Measurements from ENCODE around the gene SIPA1. TPM values are rescaled to one million over a fixed set of nuclear protein-coding genes. Genes with fewer than 3 reads are reported as not detected.

The SIPA1 gene
- total RNA-seq, 2 donors from 2014 or later, result 62.9 to 64.2 TPM

DNA sequence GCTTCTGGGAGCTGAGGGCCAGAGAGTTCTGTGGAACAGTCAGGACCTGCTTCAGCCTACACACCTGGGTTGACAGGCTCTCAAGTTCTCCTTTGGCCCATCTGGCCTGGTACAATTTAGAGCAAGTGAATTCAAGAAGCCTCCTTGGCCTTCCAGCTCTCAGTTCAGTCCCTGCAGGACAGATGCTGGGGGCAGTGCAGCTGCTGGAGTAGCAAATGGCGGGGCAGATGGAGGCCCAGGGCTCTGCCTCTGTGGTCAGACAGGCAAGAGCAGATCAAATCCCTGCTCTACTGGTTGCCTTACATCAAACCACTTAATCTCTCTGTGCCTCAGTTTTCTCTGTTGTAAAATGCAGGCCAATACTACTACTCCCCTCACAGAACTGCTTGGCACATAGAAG lies 33.6 kb upstream of the SIPA1 start:
- intact Hi-C loops (cut with DNase I), result no loop called here

DNA sequence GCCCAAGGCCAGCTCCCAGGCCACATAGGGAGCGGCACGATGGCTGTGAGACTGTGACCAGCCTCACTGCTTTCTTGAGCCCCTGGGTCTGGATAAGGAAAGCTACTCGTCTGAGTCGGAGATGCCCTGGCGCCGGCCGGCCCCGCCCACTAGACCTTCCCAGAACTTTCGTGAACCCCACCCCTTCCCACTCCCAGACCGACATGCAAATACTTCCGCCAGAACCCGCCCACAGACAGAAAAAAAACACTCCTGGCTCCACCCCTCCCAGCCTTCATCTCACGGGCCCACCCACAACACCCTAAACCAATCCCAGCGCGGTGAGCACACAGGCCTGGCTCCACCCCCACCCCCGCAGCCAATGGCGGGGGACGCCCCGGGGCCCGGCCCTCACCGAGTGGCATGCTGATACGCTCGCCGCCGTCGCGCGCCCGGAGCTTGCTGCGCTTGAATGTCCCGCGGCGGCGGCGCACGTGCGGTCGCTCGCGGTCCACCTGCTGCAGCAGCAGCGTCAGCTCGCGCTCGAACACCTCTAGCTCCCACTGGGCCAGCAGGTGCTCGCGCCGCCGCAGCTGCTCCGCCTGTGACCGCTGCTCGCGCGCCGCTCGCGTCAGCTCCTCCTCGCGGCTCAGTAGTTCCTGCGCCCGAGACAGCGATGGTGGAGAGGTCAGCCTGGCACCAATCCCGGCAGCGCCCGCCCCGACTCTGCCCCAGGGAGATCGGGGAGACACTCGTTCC lies 30.9 kb upstream of the SIPA1 start:
- intact Hi-C loops (cut with DNase I), result no loop called here
- DNase-seq (ENCODE audit: low spot score), result peak; percentile 97

More for the DNA sequence above, 33.6 kb upstream of the SIPA1 start:
- DNase-seq (ENCODE audit: low spot score), result no peak

DNA sequence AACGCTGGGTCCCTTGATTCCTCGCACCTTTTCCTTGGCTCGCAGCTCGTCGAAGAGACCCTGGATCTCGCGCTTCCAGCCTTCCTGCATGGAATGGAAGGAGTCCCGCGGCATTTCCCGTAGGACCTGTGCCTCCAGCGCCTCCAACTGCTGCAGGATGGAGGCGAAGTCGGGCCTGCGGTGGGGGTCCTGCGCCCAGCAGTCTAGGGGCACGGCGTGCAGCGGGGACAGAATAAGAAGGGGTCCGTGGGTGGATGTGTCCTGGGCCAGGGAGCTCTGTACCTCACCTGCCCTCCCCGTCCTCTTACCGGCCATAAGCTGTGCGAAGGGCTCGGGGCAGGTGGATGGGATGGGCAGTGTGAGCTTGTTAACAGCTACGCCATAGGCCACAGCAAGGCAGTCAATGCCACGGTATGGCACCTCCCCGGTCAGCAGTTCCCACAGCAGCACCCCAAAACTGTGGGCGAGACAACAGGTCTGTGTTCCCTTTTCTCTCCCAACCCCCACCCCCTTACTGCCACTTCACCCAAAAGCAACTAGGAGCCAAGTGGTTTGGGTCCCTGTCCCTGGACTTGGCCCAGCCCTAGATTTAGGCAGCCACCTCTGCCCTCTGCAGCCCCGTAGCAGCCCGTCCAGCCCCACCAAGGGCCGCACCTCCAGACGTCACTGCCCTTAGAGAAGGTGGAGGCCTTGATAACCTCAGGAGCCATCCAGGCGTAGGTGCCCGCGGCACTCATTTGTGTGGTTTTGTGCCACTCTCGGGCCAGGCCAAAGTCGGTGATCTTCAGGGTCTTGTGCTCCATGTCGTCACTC lies 30.1 kb upstream of the SIPA1 start:
- intact Hi-C loops (cut with DNase I), result no loop called here
- DNase-seq (ENCODE audit: low spot score), result no peak

DNA sequence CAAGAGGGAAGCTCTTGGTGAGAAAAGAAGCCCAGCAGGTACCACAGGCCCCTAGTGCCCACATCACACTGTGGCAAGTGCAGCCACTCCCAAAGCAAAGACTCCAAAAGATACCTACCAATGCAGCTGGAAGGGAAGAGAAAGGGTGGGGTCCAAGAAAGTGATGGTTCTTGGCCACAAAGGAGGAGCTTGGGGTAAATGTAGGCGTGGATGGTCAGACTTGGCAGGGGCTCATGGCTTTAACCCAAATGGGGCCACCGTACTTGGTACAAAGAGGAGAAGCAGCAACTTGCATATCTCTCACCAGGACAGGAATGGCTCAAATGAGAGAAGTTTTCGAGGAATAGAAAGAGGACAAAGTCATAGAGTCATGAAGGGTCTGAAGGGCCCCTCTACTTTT lies 28.7 kb upstream of the SIPA1 start:
- DNase-seq (ENCODE audit: low spot score), result no peak
- intact Hi-C loops (cut with DNase I), result no loop called here

DNA sequence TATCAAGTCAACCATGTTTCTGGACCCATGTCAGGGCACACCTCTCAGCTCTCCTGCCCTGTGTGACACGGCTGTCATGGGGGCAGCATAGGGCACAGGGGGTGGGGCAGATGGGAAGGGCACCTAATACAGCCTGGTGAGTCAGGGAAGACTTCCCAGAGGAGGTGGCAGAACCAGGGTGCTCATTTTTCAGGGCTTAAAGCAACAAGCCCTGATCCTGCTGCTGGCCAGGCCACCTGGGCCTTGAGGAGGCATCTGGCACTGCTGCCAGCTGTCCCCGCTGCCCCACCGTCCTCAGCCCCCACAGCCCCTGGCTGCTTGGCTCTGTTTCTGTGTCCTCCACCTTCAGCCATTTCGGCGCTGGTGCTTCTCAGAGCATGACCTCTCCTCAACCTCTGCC lies 28.2 kb upstream of the SIPA1 start:
- intact Hi-C loops (cut with DNase I), result loop anchor here in 1 of 2 donors (5.0 kb wide), 1 partner anchor 32 kb away; the partner anchor contains the start of gene EHBP1L1
- DNase-seq (ENCODE audit: low spot score), result no peak

DNA sequence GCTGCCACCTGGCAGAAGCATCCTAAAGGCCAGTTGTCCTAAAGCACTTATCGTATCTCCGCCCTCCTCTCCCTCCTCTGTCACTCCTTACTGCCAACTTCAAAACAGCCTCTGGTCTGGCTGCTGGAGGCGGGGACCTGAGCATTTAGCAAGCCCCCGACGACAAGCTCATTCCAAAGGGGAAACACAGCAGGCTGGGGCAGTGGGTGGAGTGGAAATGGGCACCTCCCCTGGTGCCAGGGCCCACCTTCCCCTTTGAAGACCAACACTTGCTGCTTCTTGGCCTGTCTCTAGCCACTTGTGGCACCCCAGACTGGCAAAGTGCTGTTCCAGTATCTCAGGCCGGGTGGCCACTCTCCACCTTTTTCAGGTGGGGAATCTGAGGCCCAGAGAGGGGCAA lies 27.5 kb upstream of the SIPA1 start:
- intact Hi-C loops (cut with DNase I), result loop anchor here in 1 of 2 donors (5.0 kb wide), 1 partner anchor 33 kb away; the partner anchor contains the start of gene EHBP1L1
- DNase-seq (ENCODE audit: low spot score), result no peak

DNA sequence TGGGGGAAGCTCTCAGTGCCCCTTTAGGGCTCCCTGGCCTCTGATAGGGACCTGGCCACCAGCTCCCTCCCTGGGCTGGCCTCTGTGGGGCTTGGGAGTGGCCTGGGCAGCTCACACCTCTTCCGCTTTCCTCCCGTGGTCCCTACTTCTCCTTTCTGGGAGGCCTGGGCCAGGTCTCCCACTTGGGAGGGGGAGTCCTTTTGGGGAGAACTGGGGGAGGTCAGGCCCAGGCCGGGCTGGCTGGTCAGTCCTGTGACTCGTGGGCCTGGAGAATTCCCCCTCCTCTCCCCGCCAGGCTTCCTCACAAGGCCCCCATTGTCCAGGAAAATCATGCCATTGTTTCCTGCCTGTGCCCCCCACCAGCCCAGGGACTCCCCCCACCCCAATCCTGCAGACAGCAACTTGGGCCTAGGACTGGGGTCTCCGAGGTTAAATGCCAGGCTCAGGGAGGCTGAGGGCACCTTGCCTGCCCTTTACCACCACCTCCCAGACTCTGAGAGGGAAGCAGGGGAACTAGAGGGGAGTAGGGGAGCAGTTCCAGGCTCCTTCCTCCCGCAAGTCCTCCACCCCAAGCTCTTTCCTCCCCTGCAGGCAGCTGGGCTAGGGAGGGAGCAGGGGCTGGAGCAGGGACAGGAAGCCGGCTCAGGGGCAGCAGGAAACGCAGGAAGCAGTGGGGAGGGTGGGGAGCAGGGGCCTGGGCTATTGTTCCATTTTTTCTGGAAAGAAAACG lies 26.7 kb upstream of the SIPA1 start:
- peak; percentile 88 for DNase-seq (ENCODE audit: low spot score)
- intact Hi-C loops (cut with DNase I), result loop anchor here in 1 of 2 donors (5.0 kb wide), 1 partner anchor 34 kb away; the partner anchor contains the start of gene EHBP1L1

DNA sequence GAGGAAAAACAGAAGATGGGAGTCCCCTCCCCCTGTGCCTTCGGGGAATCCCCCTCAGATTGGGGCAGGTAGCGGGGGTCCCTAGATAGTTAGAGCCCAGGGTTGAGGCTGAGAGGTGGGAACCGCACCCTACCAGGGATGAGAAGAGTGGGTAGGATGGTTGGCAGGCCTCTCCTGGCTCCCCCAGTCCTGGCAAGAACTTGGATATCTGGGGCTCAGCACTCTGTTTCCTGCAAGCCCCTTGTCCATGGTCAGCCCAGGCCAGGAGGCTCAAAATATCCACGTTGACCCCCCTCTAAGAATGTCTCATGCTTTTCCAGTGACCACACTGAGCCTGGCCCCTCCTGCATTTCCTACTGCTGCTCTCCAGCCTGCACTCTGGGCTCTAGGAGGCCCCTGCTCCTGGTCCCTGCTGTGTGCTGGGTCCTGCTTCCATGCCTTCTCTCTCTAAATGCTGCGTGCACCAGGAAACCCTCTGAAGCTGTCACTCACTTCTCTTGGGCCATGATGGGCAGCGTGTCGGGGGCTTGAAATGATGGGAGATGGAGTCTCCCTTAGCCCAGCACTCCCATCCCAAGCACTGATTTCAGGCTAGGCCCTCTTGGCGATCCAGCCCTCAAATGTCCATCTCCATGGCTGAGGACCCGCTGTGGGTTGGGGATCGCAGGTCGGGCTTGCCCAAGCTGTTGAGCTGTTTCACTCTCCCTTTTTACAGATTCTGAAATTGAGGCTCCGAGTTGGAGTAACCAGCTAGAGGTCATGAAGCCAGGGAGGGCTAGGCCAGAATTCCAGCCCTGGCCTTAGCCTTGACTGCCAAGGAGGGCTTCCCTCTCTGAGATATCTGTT lies 25.9 kb upstream of the SIPA1 start:
- intact Hi-C loops (cut with DNase I), result loop anchor here in 1 of 2 donors (5.0 kb wide), 1 partner anchor 35 kb away; the partner anchor contains the start of gene EHBP1L1
- DNase-seq (ENCODE audit: low spot score), result no peak

DNA sequence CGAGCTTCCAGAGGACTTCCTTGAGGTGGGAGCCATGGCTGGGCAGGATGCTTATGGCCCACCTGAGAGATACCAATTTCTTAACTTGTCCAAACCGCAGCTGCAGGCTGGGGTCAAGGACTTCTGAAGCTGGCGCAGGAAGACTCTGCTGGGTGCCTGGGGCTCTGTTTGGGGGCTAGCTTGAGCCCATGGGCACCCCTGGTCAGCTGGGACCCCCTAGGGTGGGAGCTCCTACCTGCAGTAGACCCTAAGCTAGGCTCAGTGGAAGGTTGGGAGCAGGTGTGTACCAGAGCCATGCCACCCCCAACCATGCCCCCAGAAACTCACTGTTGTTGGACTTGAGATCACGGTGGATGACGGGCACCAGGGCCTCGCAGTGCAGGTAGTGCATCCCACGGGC lies 25.2 kb upstream of the SIPA1 start:
- no peak for DNase-seq (ENCODE audit: low spot score)
- intact Hi-C loops (cut with DNase I), result loop anchor here in 1 of 2 donors (5.0 kb wide), 1 partner anchor 35 kb away; the partner anchor contains the start of gene EHBP1L1

DNA sequence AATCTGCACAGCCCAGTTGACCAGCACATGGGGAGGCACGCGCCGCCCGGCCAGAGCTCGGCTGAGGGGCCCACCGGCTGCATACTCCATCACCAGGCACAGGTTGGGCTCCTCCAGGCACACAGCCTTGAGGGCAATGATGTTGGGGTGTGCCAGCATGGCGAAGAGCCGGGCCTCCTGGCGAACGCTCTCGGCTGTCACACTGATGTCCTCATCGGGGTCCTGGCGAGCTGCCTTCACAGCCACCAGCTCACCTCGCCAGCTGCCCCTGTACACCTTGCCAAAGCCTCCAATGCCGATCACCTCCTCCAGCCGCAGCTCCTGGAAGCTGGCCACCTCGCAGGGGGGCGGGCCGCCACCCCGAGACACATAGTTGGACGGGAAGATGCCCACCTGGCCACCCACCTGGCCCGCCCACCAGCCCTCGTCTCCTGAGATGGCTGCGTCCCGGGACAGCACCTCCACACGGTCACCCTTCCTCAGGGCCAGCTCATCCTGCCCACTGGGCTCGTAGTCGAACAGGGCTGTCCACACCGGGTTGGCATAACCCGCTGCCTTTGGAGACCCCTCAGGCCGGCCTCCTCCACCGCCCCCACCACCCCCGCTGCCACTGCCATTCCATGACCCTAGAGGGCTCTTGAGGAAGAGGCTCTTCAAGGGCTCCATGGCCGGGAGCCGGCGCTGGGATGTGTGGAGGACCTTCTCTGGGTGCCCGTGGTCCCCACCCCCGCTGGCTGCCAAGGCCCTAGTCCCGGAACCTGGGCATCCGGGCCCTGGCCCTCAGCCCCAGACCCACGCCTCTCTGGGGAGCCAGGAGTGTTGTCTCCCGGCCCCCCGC lies 24.6 kb upstream of the SIPA1 start:
- intact Hi-C loops (cut with DNase I), result loop anchor here in 1 of 2 donors (5.0 kb wide), 1 partner anchor 36 kb away; the partner anchor contains the start of gene EHBP1L1

DNA sequence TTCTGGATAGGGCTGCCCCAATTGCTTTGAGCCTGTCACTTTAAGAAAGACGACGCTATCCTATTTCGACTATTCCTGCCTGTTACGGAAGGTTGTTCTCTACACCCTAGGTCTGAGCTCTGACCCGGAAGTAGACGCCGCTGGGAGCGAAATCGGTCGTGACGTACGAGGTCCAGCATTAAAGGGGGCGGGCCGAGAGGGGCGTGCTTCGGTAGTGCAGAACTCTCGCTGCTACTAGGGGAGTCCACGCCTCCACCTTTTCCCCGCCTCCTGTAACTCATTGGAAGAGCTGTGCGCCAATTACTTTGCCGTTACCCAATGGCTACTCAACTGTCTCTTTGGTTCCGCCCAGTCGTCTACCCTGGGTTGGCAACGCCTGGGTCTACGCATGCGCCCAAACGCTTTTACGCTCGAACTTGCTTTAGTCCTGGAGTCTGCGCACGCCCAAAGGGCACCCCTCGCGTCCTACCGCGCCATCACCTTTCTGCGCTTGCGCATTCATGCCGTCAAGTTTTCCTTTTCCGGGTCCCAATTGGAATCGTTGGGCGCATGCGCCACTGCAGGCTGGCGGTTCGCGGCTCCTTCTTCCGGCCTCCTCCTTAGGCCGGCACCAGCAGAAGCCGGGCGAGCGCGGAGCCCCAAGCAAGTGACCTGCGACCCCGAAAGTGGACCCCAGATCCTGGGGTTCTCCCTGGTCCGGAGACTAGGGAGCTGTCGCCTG lies 22.5 kb upstream of the SIPA1 start, which contains the start of gene PCNX3:
Gene PCNX3 (plus strand): TSS at position 548 of the 721 bp plus-strand sequence. CDS start 536 bp downstream, outside the sequence.
- intact Hi-C loops (cut with DNase I), result loop anchor here in 1 of 2 donors (2.0 kb wide), 1 partner anchor 37 kb away; no protein-coding TSS in a partner anchor

More for the DNA sequence above, 24.6 kb upstream of the SIPA1 start:
- DNase-seq (ENCODE audit: low spot score), result no peak

DNA sequence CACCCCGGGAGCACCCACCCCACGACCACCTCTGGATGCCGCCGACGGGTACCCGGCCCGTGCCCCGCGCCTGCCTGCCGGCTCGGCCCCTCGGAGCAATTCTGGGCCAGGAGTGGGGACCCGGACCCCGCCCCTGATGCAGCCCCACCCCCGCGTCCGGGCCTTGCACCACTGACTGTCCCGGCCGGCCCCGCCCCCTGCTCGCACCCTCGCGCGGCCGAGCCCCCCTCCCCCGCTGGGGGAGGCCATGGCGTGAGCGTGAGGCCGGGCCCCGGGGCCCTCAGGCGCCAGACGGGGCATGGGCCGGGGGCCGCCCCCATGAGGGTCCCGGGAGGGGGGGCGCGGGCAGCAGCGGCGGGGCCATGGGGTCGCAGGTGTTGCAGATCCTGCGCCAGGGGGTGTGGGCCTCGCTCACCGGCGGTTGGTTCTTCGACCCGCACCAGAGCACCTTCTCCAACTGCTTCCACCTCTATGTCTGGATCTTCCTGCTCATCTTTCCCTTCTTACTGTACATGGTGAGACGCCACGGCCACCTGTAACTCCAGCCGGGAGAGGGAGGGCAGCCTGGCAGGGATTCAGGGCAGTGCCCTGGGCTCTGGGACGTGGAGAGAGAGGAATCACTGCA lies 21.8 kb upstream of the SIPA1 start:
- intact Hi-C loops (cut with DNase I), result loop anchor here in 1 of 2 donors (2.0 kb wide), 1 partner anchor 37 kb away; no protein-coding TSS in a partner anchor
- no peak for DNase-seq (ENCODE audit: low spot score)

More for the DNA sequence above, 22.5 kb upstream of the SIPA1 start, which contains the start of gene PCNX3:
- peak; percentile 100 for DNase-seq (ENCODE audit: low spot score)

DNA sequence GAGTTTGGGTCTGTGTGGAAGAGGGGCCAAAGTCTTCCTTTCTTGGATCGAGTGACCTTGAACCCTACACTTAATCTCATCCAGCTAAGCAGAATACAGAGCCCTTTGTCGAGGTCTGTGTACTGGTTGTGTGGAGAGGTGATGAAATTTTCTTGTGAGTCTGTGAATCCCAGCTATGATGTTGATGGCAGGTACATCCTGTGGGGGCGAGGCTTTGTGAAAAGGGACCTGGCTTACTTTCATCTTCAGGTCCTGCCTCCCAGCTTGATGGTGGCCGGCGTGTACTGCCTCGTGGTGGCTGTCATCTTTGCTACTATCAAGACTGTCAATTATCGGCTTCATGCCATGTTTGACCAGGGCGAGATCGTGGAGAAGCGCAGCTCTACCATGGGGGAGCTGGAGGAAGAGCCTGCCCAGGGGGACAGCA lies 21.3 kb upstream of the SIPA1 start:
- intact Hi-C loops (cut with DNase I), result loop anchor here in 1 of 2 donors (1.0 kb wide), 1 partner anchor 105 kb away; no protein-coding TSS in a partner anchor
- no peak for DNase-seq (ENCODE audit: low spot score)

DNA sequence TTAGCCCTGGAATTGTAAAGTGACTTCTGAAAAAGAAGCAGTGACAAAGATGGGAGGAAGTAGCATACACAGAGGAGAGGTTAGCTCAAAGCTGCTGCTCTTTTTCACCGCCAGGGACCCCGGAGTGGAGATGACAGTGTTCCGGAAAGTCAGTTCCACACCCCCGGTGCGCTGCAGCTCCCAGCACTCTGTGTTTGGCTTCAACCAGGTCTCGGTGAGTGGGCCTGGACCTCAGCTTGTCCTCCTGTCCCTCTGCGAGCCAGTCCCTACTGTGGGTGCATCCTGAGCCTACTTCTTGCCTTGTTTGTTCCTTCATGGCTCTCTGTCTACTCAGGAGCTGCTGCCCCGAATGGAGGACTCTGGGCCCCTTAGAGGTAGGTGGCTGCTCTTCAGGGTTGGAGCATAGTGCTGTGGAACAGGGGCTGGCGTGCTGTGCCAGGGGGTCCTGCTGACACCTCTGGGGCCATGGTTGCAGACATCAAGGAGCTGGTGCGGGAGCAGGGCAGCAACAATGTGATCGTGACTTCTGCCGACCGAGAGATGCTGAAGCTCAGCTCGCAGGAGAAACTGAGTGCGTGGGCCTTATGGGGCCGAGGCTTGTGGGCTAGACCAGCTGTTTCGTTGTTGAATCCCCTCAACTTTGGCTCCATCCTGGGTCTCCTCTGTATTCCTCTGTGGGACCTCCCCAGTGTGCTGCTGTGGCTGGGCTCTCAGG lies 20.6 kb upstream of the SIPA1 start:
- DNase-seq (ENCODE audit: low spot score), result no peak
- intact Hi-C loops (cut with DNase I), result loop anchor here in 1 of 2 donors (1.0 kb wide), 1 partner anchor 104 kb away; no protein-coding TSS in a partner anchor

All from posterior vena cava (tissue), 2 donors.